ENCODE results near the gene IL13.
A peak's percentile ranks its signal among the peaks of the same experiment; 100 is the strongest.

Gene IL13

GRCh38 chr5:132669966-132670882 is 12.3 kb downstream of the IL13 start:
- DNase-seq (ENCODE audit: low spot score): no peak

GRCh38 chr5:132671000-132671399 is 13.0 kb downstream of the IL13 start:
- no peak for DNase-seq (ENCODE audit: low spot score)

GRCh38 chr5:132673488-132673887 is 15.5 kb downstream of the IL13 start:
- DNase-seq (ENCODE audit: low spot score): no peak

- no peak for DNase-seq (ENCODE audit: low spot score)
Observed at GRCh38 chr5:132673939-132674630, 16.1 kb downstream of the IL13 start, which contains the start of gene IL4. Gene IL4 (plus strand): TSS chr5:132673989. CDS start chr5:132674051, 62 bp downstream.

GRCh38 chr5:132674671-132675506 is 16.9 kb downstream of the IL13 start:
- peak; percentile 73 for DNase-seq (ENCODE audit: low spot score)

- DNase-seq (ENCODE audit: low spot score): no peak
Observed at GRCh38 chr5:132675936-132676689, 18.1 kb downstream of the IL13 start.

- peak; percentile 84 for DNase-seq (ENCODE audit: low spot score)
Observed at GRCh38 chr5:132677191-132677590, 19.2 kb downstream of the IL13 start.

GRCh38 chr5:132677682-132678400 is 19.9 kb downstream of the IL13 start:
- no peak for DNase-seq (ENCODE audit: low spot score)

- DNase-seq (ENCODE audit: low spot score): no peak
Observed at GRCh38 chr5:132678735-132679134, 20.8 kb downstream of the IL13 start.

GRCh38 chr5:132679166-132679565 is 21.2 kb downstream of the IL13 start:
- DNase-seq (ENCODE audit: low spot score): no peak

GRCh38 chr5:132679717-132680380 is 21.9 kb downstream of the IL13 start:
- no peak for DNase-seq (ENCODE audit: low spot score)

GRCh38 chr5:132680780-132681475 is 23.0 kb downstream of the IL13 start:
- DNase-seq (ENCODE audit: low spot score): no peak

- DNase-seq (ENCODE audit: low spot score): no peak
Observed at GRCh38 chr5:132681476-132681831, 23.5 kb downstream of the IL13 start.

- DNase-seq (ENCODE audit: low spot score): no peak
Observed at GRCh38 chr5:132681983-132682382, 24.0 kb downstream of the IL13 start.

GRCh38 chr5:132684491-132684890 is 26.5 kb downstream of the IL13 start:
- DNase-seq (ENCODE audit: low spot score): no peak

- DNase-seq (ENCODE audit: low spot score): no peak
Observed at GRCh38 chr5:132684922-132685720, 27.1 kb downstream of the IL13 start.

- no peak for DNase-seq (ENCODE audit: low spot score)
Observed at GRCh38 chr5:132686193-132686592, 28.2 kb downstream of the IL13 start.

GRCh38 chr5:132687995-132688394 is 30.0 kb downstream of the IL13 start:
- DNase-seq (ENCODE audit: low spot score): no peak
